Neural cell (in vitro differentiated cells): ENCODE measurements around the gene RGL1. TPM values are rescaled to one million over a fixed set of nuclear protein-coding genes. Genes with fewer than 3 reads are reported as not detected.
"Not testable (repeated sequence)": the region's sequence is repeated elsewhere in the genome, so short reads cannot be mapped to it uniquely, and the experiment has no call there.

Experiments
- H2AFZ ChIP-seq: fragments of 200-600, 300-800 bp; sonication (generic), shearing (Covaris generic); 2 replicates; pipeline ENCODE4 v1.6.0; 2014; ENCODE audit warnings: low read depth, mild to moderate bottlenecking, antibody characterized with exemption, low read length, moderate library complexity
- H3F3A ChIP-seq: fragments of 200-600 bp; shearing (Covaris generic); 2 replicates; pipeline ENCODE4 v1.6.1; 2016; ENCODE audit warnings: mild to moderate bottlenecking, moderate library complexity, mixed read lengths, antibody characterized with exemption, low read length; ENCODE audit not compliant: insufficient read depth, poor library complexity, severe bottlenecking
- H3K27ac ChIP-seq: fragments of 200-600, 300-800 bp; sonication (generic), shearing (Covaris generic); 2 replicates; pipeline ENCODE4 v1.5.1; 2014; ENCODE audit warnings: mild to moderate bottlenecking, low read length, moderate library complexity
- H3K27me3 ChIP-seq: fragments of 300-800, 200-600 bp; sonication (generic), shearing (Covaris generic); 2 replicates; pipeline ENCODE4 v1.6.0; 2014; ENCODE audit warnings: mild to moderate bottlenecking, low read depth, low read length, moderate library complexity; ENCODE audit not compliant: insufficient read depth
- H3K36me3 ChIP-seq: fragments of 300-800, 200-600 bp; sonication (generic), shearing (Covaris generic); 2 replicates; pipeline ENCODE4 v1.5.1; 2014; ENCODE audit warnings: mild to moderate bottlenecking, antibody characterized with exemption, low read length, moderate library complexity; ENCODE audit not compliant: insufficient read depth
- H3K4me2 ChIP-seq: fragments of 300-800, 200-600 bp; sonication (generic), shearing (Covaris generic); 2 replicates; pipeline ENCODE4 v1.6.0; 2014; ENCODE audit warnings: mild to moderate bottlenecking, low read length
- H3K4me3 ChIP-seq: fragments of 300-800, 200-600 bp; sonication (generic), shearing (Covaris generic); 2 replicates; pipeline ENCODE4 v1.5.1; 2014; ENCODE audit warnings: mild to moderate bottlenecking, low read length, moderate library complexity
- H3K79me2 ChIP-seq: fragments of 200-600 bp; shearing (Covaris generic); replicated peaks from 2 replicates; pipeline ENCODE4 v1.6.0; 2014; ENCODE audit warnings: mild to moderate bottlenecking, low read length, moderate library complexity; ENCODE audit not compliant: insufficient read depth
- H3K9ac ChIP-seq: fragments of 300-800, 200-600 bp; sonication (generic), shearing (Covaris generic); 2 replicates; pipeline ENCODE4 v1.6.1; 2016; ENCODE audit warnings: mild to moderate bottlenecking, low read length, mixed read lengths
- H3K9me2 ChIP-seq: fragments of 200-600 bp; shearing (Covaris generic); 2 replicates; pipeline ENCODE4 v1.6.1; 2016; ENCODE audit warnings: mild to moderate bottlenecking, low read length, mixed read lengths; ENCODE audit not compliant: insufficient read depth
- H3K9me3 ChIP-seq: fragments of 200-600, 300-800 bp; sonication (generic), shearing (Covaris generic); 2 replicates; pipeline ENCODE4 v1.6.1; 2016; ENCODE audit warnings: mild to moderate bottlenecking, mixed run types, low read length, moderate library complexity, mixed read lengths
- H4K20me1 ChIP-seq: fragments of 200-600 bp; shearing (Covaris generic); 2 replicates; pipeline ENCODE4 v1.6.1; 2016; ENCODE audit warnings: mild to moderate bottlenecking, mixed run types; ENCODE audit not compliant: insufficient read depth
- EP300 ChIP-seq: fragments of 450-650 bp; conservative IDR thresholded peaks from 2 replicates; pipeline ENCODE4 v1.6.1; 2014; ENCODE audit warnings: antibody characterized with exemption, mild to moderate bottlenecking, moderate library complexity; ENCODE audit not compliant: poor library complexity, severe bottlenecking
- EZH2 ChIP-seq: fragments of 200-600, 300-800 bp; shearing (Covaris generic), sonication (generic); IDR thresholded peaks from 2 replicates; pipeline ENCODE4 v1.6.1; 2014; ENCODE audit warnings: antibody characterized with exemption, low read length, borderline replicate concordance, mild to moderate bottlenecking; ENCODE audit not compliant: insufficient read depth, poor library complexity, severe bottlenecking
- MXI1 ChIP-seq: fragments of 450-650 bp; conservative IDR thresholded peaks from 2 replicates; pipeline ENCODE4 v1.6.1; 2014; ENCODE audit warnings: antibody characterized with exemption, mild to moderate bottlenecking; ENCODE audit not compliant: poor library complexity, severe bottlenecking
- POLR2AphosphoS5 ChIP-seq: IDR thresholded peaks from 2 replicates; pipeline ENCODE4 v1.6.1; 2012
- RAD21 ChIP-seq: fragments of 450-650 bp; conservative IDR thresholded peaks from 2 replicates; pipeline ENCODE4 v1.6.1; 2014; ENCODE audit warnings: antibody characterized with exemption, mild to moderate bottlenecking, moderate library complexity
- SMC3 ChIP-seq: fragments of 450-650 bp; conservative IDR thresholded peaks from 2 replicates; pipeline ENCODE4 v1.6.1; 2014; ENCODE audit warnings: antibody characterized with exemption, mild to moderate bottlenecking, moderate library complexity; ENCODE audit not compliant: poor library complexity
- TAF1 ChIP-seq: IDR thresholded peaks from 2 replicates; pipeline ENCODE4 v1.6.1; 2012; ENCODE audit warnings: low read depth
- polyA plus RNA-seq: library from polyadenylated mRNA; depleted of rRNA; stranded (reverse); fragments of >200 nt; gene quantifications from 2 replicates; pipeline ENCODE4 v1.2.3, GENCODE V29; 2014
- TF ChIP-seq, protein P1 (sequence below): IDR thresholded peaks from 2 replicates; pipeline ENCODE4 v1.6.1; 2012; ENCODE audit warnings: borderline replicate concordance
- TF ChIP-seq, protein P2 (sequence below): fragments of 450-650 bp; IDR thresholded peaks from 2 replicates; pipeline ENCODE4 v1.5.1; 2014; ENCODE audit warnings: antibody characterized with exemption, mild to moderate bottlenecking, moderate library complexity; ENCODE audit not compliant: poor library complexity, severe bottlenecking

Gene RGL1
- polyA plus RNA-seq, 1 donor from 2014 or later: 14.7 TPM

DNA sequence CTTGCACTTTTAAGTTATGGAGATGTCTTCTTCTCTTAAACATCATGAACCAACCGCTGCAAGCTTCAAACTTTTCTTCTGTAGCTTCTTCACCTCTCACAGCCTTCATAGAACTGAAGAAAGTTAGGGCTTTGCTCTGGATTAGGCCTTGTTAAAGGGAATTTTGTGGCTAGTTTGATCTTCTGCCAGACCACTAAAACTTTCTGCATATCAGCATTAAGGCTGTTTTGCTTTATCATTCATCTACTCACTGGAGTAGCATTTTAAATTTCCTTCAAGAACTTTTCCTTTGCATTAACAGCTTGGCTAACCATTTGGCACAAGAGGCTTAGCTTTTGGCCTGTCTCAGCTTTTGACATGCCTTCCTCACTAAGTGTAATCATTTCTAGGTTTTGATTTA lies 43.0 kb upstream of the RGL1 start:
- Histone ChIP-seq H3K9ac (no peak overlapping the region), H3K27me3 (no peaks in the 10 kb centered on the region), H3K36me3 (peaks cover 7% of the 10 kb centered on the region), H3K4me2 (no peak overlapping the region), H3K27ac (no peak overlapping the region), H3F3A (no peaks in the 10 kb centered on the region), H3K9me2 (no peaks in the 10 kb centered on the region), H4K20me1 (no peaks in the 10 kb centered on the region), H3K4me3 (no peak overlapping the region), H3K9me3 (no peaks in the 10 kb centered on the region), H3K79me2 (no peaks in the 10 kb centered on the region), H2AFZ (no peak overlapping the region)
- TF ChIP-seq SMC3: no peak
- TF ChIP-seq, protein P1, sequence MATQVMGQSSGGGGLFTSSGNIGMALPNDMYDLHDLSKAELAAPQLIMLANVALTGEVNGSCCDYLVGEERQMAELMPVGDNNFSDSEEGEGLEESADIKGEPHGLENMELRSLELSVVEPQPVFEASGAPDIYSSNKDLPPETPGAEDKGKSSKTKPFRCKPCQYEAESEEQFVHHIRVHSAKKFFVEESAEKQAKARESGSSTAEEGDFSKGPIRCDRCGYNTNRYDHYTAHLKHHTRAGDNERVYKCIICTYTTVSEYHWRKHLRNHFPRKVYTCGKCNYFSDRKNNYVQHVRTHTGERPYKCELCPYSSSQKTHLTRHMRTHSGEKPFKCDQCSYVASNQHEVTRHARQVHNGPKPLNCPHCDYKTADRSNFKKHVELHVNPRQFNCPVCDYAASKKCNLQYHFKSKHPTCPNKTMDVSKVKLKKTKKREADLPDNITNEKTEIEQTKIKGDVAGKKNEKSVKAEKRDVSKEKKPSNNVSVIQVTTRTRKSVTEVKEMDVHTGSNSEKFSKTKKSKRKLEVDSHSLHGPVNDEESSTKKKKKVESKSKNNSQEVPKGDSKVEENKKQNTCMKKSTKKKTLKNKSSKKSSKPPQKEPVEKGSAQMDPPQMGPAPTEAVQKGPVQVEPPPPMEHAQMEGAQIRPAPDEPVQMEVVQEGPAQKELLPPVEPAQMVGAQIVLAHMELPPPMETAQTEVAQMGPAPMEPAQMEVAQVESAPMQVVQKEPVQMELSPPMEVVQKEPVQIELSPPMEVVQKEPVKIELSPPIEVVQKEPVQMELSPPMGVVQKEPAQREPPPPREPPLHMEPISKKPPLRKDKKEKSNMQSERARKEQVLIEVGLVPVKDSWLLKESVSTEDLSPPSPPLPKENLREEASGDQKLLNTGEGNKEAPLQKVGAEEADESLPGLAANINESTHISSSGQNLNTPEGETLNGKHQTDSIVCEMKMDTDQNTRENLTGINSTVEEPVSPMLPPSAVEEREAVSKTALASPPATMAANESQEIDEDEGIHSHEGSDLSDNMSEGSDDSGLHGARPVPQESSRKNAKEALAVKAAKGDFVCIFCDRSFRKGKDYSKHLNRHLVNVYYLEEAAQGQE: no peak
- TF ChIP-seq EZH2: no peak
- no peak for TF ChIP-seq MXI1
- TF ChIP-seq POLR2AphosphoS5: no peak
- TF ChIP-seq TAF1: no peak
- no peak for TF ChIP-seq RAD21
- no peak for TF ChIP-seq EP300
- TF ChIP-seq, protein P2, sequence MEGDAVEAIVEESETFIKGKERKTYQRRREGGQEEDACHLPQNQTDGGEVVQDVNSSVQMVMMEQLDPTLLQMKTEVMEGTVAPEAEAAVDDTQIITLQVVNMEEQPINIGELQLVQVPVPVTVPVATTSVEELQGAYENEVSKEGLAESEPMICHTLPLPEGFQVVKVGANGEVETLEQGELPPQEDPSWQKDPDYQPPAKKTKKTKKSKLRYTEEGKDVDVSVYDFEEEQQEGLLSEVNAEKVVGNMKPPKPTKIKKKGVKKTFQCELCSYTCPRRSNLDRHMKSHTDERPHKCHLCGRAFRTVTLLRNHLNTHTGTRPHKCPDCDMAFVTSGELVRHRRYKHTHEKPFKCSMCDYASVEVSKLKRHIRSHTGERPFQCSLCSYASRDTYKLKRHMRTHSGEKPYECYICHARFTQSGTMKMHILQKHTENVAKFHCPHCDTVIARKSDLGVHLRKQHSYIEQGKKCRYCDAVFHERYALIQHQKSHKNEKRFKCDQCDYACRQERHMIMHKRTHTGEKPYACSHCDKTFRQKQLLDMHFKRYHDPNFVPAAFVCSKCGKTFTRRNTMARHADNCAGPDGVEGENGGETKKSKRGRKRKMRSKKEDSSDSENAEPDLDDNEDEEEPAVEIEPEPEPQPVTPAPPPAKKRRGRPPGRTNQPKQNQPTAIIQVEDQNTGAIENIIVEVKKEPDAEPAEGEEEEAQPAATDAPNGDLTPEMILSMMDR: no peak

DNA sequence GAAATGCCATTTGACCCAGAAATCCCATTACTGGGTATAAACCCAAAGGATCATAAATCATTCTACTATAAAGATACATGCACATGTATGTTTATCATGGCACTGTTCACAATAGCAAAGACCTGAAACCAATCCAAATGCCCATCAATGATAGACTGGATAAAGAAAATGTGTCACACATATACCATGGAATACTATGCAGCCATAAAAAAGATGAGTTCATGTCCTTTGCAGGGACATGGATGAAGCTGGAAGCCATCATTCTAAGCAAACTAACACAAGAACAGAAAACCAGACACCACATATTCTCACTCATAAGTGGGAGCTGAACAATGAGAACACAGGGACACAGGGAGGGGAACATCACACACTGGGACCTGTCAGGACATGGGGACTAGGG lies 42.1 kb upstream of the RGL1 start:
- H3K4me2 ChIP-seq, H3K27me3 ChIP-seq, H3K9me3 ChIP-seq, H3K4me3 ChIP-seq, H4K20me1 ChIP-seq, H3K9ac ChIP-seq, H3K27ac ChIP-seq, H3F3A ChIP-seq, H3K79me2 ChIP-seq, H2AFZ ChIP-seq, H3K36me3 ChIP-seq, H3K9me2 ChIP-seq: not testable (repeated sequence)

DNA sequence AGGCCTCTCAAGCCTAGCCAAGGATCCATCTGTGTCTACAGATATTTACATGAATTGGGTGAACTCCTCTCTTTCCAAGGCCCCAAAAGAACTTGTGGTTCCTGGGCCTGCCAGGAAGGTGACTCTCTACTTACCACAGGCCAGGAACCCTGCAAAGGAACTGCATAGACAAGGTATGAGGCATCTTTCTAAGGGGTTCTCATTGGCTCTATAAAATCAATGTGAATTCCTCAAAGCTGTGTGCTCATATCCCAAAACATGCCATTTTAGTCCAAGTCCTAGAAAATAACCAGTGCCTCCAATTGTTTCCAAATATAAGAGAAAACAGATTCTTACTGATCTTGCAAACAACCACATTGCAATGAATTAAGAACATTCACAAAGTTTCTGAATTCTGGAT lies 39.9 kb upstream of the RGL1 start:
- Histone ChIP-seq H3K9me2 (no peaks in the 10 kb centered on the region), H3F3A (no peaks in the 10 kb centered on the region), H2AFZ (no peak overlapping the region), H4K20me1 (no peaks in the 10 kb centered on the region), H3K79me2 (no peaks in the 10 kb centered on the region), H3K27ac (no peak overlapping the region), H3K9me3 (no peaks in the 10 kb centered on the region), H3K27me3 (no peaks in the 10 kb centered on the region), H3K9ac (no peak overlapping the region), H3K4me2 (no peak overlapping the region), H3K36me3 (peaks cover 7% of the 10 kb centered on the region), H3K4me3 (no peak overlapping the region)
- TF ChIP-seq TAF1 (no peak), SMC3 (no peak), EZH2 (no peak), MXI1 (no peak), POLR2AphosphoS5 (no peak), RAD21 (no peak), EP300 (no peak)
- TF ChIP-seq, protein P2: no peak
- TF ChIP-seq, protein P1: no peak
